Measurements from ENCODE around the gene RLN3.

The RLN3 gene

GRCh38 chr19:14027856-14028450, at the start of gene RLN3:
Gene RLN3, plus strand, starts transcription at chr19:14028148. Its CDS starts 57 bp downstream, at chr19:14028205.
- no peak for DNase-seq

DNA sequence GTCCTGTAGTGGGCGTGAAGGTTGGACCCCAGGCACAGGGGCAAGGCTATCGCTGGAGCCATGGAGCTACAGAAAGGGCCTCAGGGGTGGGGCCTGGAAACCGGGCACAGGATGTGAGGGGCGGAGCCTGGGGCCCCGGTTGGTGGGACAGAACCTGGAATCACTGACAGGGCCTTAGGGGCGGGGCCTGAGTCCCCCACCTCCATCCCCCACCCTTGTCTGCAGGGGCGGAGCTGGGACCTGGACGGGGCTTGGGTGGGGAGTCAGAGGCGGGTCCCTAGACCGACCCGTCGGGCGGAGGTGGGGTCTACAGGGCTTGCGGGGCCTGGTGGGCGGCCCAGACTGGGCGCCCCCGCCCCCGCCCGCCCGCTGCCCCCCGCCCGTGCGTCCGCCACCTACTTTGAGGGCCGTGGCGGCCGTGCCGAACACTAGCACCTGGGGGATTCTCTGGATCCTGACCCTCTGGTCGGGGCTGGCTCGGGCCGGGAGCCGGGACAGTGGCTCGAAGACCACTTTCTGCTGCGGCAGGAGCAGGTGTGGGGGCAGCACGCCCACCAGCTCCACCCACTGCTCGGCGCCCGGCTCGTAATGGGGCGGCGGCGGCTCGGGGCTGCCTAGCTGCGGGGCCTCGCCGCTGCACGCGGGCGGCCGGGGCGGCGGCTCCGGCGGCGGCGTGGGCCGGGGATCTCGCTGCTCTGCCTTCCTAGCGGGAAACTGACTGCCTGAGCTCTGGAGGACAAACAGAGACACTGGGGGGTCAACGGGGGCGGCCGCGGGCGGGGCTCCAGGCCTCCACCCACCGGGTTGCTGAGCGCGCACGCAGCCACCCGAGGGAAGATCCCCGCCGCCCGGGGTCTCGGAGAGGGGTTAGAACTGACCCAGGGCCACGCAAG, 49.4 kb upstream of the RLN3 start:
- no peak for DNase-seq

GRCh38 chr19:13979244-13979615, 48.7 kb upstream of the RLN3 start:
- DNase-seq, result no peak

DNA sequence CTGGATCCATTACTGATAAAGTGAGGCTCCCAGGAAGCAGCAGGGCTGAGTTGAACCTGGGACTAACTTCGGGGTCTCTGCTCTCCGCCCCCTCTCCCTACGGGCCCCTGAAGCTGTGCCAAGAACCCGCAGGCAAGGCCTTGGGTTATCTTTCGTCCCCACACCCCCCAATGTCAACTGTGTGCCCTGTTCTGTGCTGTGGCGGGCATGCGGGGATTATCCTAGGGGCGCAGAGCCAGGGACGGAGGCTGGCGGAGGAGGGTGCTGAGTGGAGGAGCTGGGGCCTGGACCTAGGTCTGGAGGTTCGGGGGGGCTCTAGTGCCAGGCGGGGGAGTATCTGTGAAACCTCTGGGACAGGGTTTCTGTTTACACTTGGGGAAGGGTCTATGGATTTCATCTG, 48.3 kb upstream of the RLN3 start:
- DNase-seq, result no peak

DNA sequence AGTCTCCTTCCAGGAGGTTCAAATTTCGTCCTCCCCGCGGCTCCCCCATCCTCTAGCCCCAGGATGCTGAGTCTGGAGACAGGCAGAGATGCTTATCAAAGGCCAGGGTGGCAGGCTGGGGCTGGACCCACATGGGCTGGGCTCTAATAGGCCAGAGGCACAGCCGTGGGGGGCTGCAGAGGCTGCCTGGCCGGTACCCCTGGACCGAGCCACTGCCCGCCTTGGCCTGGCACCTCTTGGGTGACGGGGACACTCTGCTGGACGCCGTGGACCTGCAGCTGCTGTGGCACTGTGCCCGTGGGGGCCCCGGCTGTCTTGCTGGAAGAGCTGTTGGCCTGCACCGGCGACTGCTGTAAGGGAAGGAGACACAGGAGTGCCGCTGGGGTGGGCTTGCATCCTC, 47.6 kb upstream of the RLN3 start:
- no peak for DNase-seq

DNA sequence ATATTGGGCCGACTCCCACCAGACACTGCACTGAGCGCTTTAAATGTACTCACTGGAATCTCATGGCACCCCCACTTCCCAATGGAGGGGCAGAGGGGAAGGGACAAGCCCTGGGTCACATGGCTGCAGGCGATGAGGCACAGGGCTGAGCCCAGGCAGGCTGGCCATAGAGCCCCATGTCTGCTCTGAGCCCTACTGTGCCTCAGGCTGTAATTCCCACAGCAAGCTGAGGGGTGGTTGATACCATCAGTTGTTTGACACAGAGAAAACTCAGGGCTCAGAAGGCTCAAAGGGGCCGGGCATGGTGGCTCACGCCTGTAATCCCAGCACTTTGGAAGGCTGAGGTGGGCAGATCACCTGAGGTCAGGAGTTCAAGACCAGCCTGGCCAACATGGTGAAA, 46.9 kb upstream of the RLN3 start:
- no peak for DNase-seq

- DNase-seq, result no peak
Observed at GRCh38 chr19:13981467-13981866, 46.5 kb upstream of the RLN3 start.

DNA sequence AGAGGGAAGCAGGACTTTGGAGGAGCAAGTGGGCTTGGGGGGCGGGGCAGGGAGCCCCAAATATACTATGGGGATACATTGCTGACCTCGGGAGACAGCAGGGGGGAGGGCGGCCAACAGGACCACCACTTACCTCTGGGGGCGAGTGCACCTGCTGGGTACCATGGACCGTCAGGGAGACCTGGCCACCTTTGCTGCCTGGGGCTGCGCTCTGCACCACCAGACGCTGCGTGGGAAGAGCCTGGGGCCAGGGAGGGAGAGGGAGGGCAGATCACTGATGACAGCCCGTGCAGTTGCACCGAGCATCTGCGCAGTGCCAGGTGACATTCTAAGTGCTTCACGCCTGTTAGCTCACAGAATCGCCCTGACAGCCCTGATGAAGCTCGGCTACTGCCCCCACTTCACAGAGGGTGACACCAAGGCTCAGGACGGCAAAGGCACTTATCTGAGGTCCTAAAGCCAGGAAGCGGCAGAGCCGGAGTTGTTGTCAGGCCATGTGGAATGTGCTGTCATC, 45.9 kb upstream of the RLN3 start:
- no peak for DNase-seq

DNA sequence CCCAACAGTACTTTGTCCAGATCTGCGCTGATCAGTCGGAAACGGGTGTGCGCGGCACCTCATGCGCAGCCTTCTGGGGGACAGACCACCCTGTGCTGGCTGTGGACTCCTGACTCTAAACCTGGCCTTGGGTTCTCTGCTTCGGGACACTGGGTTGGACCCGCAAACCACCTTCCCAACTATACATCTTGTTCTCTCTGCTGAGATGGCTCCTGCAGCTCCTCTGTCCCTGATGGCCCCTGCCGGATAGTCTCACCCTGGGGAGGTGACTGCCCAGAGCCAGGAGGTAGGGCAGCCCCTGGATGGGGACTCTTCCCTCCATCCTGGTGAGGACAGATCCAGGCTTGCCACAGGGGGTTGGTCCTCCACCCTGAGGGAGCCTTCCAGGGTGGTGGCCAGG, 45.2 kb upstream of the RLN3 start:
- no peak for DNase-seq

- no peak for DNase-seq
Observed at GRCh38 chr19:13983213-13983889, 44.6 kb upstream of the RLN3 start.

GRCh38 chr19:13984186-13984585, 43.8 kb upstream of the RLN3 start:
- no peak for DNase-seq

GRCh38 chr19:13984875-13985741, 42.8 kb upstream of the RLN3 start:
- no peak for DNase-seq

- DNase-seq, result no peak
Observed at GRCh38 chr19:13985771-13986347, 42.1 kb upstream of the RLN3 start.

GRCh38 chr19:13986348-13986904, 41.5 kb upstream of the RLN3 start:
- DNase-seq, result no peak

DNA sequence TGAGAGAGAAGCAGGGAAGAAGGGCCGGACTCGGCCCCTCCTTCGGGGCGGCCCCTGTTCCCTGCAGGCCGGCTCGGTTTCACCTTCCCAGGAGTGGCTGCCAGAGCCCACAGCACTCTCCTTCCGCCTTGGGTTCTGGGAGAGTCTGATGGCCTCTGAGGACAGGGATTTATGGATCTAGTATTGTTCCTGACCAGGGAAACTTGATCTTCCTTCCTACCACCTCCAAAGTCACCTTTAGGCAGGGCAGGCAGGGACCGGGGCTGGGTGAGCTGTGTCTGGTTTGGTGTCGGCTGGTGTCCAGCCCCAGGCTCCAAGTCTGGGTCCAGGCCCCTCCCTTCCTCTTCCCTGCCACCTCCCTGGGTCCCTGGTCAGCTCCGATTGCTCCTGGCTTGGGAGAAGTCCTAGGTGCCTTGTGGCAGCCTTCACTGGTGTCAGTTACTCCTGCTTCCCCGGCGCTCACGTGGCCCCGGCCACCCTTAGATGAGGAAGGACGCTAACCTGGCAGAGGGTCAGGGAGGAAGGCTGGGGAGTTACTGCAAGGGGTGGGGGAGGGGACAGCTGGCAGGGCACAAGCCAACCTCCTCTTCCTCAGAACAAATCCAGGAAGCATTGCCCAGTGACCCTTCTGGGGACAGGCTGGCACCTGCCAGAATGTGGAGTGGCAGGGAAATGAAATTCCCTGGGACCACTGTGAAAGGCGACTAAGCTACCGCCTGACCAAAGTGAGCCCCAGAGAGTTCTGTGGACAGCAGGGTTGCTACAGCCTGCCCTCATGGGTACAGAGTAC, 40.7 kb upstream of the RLN3 start:
- DNase-seq, result no peak

DNA sequence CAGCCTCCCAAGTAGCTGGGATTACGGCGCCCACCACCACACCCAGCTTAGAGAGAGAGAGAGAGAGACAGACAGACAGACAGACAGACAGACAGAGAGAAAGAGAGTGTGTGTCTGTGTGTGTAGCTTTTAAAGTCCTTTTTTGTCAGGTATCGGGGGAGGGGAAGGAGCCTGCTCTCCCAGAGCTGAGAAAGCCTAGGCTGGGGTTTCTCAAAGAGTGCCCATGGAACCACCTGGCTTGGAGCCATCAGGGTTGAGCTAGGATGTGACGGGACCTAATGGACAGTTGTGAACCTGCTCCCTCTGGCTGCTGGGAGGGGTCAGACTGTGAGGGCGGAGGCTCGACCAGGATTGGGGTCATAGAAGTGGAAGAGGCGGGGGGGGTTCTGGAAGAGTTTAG, 38.5 kb upstream of the RLN3 start:
- DNase-seq, result no peak

DNA sequence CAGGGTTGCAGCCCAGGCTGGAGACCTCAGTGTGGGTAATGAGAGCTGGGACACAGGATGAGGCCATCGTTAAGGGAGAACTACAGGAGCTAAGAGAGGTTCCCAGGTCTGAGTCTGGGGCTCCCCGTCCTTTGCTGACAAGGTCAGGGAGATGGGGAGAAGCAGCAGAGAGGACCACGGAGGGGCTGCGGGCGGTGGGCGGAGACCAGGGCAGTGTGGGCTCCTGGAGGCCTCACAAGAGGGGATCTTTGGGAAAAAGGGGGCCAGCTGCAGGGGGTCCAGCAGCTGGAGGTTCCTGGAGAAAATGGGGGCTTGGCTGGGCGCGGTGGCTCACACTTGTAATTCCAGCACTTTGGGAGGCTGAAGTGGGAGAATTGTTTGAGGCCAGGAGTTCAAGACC, 37.9 kb upstream of the RLN3 start:
- no peak for DNase-seq

GRCh38 chr19:13992025-13992424, 35.9 kb upstream of the RLN3 start:
- no peak for DNase-seq

DNA sequence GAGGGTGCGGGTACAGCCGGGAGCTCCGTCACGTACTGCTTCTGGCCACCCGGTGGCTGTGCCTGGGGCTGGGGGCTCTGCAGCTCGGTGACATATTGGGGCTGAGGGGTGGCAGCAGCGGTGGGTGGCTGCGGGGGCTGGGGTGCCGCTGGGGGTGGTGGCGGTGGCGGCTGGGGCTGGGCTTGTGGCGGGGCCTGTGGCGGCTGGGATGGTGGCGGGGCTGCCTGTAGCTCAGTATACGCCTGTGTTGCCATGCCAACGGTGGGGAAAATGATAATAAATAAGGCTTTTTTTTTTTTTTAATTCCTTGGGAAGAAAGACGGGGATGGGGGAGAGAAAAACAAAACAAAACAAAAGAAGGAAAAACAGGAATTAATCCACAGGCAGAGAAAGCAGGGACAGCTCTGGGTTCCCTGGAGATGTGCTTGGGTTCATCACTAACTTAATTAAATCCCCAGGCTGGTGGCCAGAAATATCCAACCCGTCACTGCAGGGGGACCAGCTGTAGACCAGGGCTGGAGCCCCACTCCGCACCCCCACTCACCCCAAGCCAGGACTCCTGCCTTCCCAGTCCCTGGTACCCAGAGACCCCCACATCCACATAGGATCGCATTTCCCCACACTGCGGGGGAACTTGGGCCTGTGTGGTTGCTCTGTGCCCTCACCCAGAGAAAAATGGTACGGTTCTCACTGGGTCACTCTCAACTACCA, 34.2 kb upstream of the RLN3 start:
- no peak for DNase-seq

DNA sequence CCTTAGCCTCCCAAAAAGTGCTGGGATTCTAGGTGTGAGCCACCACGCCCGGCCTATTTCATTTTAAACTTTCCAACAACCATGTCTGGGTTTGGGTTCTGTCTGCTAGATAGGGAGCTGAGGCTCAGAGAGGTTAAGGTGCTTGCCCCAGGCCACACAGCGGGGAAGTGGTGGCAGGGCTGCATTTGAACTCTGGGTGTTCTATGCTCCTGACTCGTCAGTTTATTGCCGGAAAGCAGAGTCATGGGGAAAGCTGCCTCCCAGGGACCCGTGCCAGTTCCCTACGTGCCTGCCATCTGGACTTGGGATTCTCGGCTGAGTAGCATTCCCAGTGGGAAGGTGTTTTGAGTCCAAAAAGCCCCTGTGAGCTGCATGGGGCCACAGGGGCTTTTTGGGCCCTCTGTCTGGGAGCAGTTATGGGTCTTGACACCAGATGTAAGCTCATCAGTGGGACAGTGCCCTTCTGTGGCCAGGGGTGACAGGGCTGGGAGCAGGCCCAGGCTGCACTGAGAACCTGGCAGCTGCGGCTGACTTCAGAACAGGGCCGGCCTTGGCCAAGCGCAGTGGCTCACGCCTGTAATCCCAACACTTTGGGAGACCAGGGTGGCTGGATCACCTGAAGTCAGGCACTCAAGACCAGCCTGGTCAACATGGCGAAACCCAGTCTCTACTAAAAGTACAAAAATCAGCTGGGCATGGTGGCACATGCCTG, 32.8 kb upstream of the RLN3 start:
- DNase-seq, result no peak
